Forelimb muscle (tissue), 1 donor: ENCODE data around the gene ZNF558. TPM values are rescaled to one million over a fixed set of nuclear protein-coding genes. Genes with fewer than 3 reads are reported as not detected.
"Not testable (repeated sequence)": the region's sequence is repeated elsewhere in the genome, so short reads cannot be mapped to it uniquely, and the experiment has no call there.

ENCODE experiments used
- DNase-seq: peaks from one replicate; pipeline ENCODE4 v3.0.0-alpha.2; 2013; ENCODE audit warnings: low read depth
- polyA plus RNA-seq: library from polyadenylated mRNA; unstranded; fragments of 120-200 nt; gene quantifications from one replicate; pipeline ENCODE4 v1.2.1, GENCODE V29; 2013; ENCODE audit not compliant: insufficient read length

The ZNF558 gene
- polyA plus RNA-seq, 1 donor = 20.6 TPM

DNA sequence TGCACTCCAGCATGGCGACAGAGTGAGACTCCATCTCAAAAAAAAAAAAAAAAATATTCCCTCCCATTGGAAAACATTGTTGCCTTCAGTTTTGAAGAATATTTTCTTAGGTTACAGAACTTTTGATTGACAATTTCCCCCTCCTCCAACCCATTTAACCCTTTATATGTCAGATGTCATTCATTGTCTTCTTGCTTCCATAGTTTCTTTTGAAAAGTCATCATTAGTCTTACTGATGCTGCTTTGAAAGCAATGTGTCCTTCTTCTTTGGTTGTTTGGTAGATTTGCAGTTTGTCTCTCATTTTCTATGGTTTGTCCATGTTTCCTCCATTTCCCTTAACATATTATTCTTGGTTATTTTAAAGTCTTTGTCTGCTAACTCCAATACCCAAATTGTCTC lies 25.4 kb downstream of the ZNF558 start:
- DNase-seq = no peak

DNA sequence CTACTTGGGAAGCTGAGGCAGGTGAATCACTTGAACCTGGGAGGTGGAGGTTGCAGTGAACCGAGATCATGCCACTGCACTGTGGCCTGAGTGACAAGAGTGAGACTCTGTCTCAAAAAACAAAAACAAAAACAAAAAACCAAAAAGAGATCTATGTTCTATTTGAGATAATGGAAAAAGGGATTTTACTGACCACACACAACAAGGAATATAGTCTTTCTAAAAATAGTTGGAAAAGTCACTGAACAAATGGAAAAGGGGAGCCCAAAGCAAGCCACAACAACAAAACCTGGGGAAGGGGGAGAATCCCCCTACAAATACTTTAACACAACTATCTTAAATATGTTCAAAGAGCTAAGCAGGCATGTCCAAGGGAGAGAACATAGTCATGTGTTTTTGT lies 37.3 kb downstream of the ZNF558 start:
- DNase-seq = no peak

GRCh38 chr19:8773587-8773986 lies 58.5 kb downstream of the ZNF558 start:
- not testable (repeated sequence) for DNase-seq

GRCh38 chr19:8769265-8769664 lies 62.8 kb downstream of the ZNF558 start:
- not testable (repeated sequence) for DNase-seq

DNA sequence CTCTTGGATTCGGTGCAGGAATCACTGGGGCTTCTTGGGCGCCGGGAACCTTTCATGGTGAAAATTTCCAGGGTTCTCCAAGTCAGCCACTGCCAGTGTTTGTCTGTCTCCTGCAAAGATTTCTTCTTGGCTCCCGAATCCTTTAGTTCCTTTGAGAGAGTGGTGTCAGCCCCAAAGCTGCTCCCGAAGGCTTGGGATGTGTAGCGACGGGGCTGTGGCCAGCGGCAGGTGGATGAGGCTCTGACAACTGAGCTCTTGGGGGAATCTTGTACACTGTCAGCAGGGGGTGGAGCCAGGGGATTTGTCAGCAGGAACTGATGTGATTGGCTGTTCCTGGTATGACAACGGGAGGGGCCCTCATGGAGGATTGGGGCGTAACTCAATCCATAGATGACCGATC lies 64.8 kb downstream of the ZNF558 start:
- DNase-seq = not testable (repeated sequence)

Other genes with a start within 250 kb of the ZNF558 start
- gene ADAMTS10, start 221.6 kb downstream of the ZNF558 start, polyA plus RNA-seq = 25.0 TPM
- gene NFILZ, start 201.7 kb downstream of the ZNF558 start, polyA plus RNA-seq = not detected
- not detected for gene ACTL9, start 133.5 kb downstream of the ZNF558 start, polyA plus RNA-seq
- gene OR2Z1, start 110.7 kb downstream of the ZNF558 start, polyA plus RNA-seq = not detected
- not detected for gene MBD3L1, start 73 bp upstream of the ZNF558 start, polyA plus RNA-seq
- not detected for gene MUC16, start 178.1 kb upstream of the ZNF558 start, polyA plus RNA-seq